HG03108 (cell line): ENCODE measurements around the gene NCBP3.
"Not testable (repeated sequence)": the region's sequence is repeated elsewhere in the genome, so short reads cannot be mapped to it uniquely, and the experiment has no call there.

ENCODE experiments used
- ATAC-seq: cut with Tn5 transposase; IDR thresholded peaks from one replicate; pipeline ENCODE4 v1.9.1; 2021; ENCODE audit warnings: moderate library complexity; ENCODE audit not compliant: unreplicated experiment

Gene NCBP3

DNA sequence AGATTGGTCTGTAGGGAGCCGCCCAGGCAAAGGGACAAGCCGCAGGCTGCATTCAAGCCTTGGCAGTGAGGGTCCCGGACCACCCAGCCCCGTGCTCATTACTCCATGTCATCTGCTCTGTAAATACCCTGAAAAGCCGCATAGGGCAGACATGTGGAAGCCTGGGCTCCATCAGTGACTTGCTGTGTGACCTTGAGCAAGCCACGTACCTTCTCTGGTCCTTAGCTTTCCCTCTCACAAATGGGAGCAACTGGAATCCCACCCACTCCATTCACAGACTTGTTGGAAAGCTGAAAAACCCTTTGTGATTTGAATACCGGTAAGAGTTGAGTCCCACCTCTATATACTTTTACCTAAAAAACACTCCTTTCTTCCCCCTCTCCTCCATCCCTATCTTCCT lies 34.9 kb upstream of the NCBP3 start:
- ATAC-seq, result no peak

GRCh38 chr17:3879591-3880417 lies 33.8 kb upstream of the NCBP3 start:
- ATAC-seq, result no peak

- no peak for ATAC-seq
These were observed 33.1 kb upstream of the NCBP3 start for GRCh38 chr17:3879186-3879585.

- no peak for ATAC-seq
These were observed 31.2 kb upstream of the NCBP3 start for GRCh38 chr17:3877220-3877619.

- no peak for ATAC-seq
These were observed 29.3 kb upstream of the NCBP3 start for GRCh38 chr17:3875317-3875716.

DNA sequence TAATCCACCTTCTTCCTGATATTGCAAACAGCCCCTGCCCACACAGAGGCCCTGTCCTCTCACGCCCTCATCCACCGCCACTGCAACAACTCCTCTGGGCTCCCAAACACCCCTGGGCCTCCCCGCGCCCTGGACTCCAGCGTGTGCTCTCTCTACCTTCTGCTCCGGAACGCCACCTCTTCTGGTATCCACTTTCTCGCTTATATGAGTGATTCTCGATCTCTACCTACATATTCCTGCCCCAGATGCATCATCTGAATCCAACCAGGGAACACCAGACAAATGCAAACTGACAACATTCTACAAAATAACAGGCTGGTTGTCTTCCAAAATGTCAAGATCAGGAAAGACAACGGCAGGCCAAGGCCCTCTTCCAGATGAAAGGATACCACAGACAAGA lies 27.8 kb upstream of the NCBP3 start:
- no peak for ATAC-seq

DNA sequence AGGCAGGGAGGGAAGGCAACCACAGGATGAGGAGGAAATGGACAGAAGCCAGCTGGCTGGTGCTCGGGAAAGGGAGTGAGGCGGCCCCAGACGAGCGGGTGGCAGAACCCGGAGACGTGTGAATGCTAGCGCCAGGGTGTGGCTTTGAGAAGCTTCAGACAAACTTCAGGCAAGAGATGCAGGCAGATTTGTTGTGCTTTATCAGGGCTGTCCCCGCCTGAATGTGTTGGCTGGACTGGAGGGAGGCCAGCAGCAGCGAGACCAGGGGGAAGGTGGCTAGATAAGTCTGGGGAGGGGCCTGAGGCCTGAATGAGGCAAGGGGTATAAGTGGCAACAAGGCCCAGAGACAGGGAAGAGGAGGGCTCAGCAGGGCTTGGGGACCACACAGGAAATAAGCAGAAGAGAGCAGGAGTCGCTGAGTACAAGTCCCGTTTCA lies 24.8 kb upstream of the NCBP3 start:
- ATAC-seq, result no peak

GRCh38 chr17:3867606-3868005 lies 21.6 kb upstream of the NCBP3 start:
- ATAC-seq, result no peak

DNA sequence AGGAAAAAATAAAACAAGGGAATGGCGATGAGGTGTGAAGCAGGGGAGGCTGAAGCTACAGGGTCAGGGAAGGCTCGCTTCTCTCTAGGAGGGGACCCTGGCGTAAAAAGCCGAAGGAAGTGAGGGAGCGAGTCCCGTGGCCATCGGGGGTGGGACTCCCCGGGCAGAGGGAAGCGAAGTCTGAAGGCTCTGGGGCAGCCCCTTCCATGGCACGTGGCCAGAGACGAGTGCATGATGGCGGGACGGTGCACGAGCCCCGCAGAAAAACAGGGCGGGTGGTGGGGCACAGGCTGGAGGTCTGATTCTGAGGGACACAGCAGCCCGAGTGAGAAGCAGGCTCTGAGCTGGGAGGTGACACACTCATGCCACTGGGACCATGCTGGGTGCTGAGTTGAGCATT lies 21.1 kb upstream of the NCBP3 start:
- no peak for ATAC-seq

- ATAC-seq, result no peak
These were observed 20.2 kb upstream of the NCBP3 start for GRCh38 chr17:3866276-3866675.

GRCh38 chr17:3865176-3865575 lies 19.1 kb upstream of the NCBP3 start:
- ATAC-seq, result no peak

DNA sequence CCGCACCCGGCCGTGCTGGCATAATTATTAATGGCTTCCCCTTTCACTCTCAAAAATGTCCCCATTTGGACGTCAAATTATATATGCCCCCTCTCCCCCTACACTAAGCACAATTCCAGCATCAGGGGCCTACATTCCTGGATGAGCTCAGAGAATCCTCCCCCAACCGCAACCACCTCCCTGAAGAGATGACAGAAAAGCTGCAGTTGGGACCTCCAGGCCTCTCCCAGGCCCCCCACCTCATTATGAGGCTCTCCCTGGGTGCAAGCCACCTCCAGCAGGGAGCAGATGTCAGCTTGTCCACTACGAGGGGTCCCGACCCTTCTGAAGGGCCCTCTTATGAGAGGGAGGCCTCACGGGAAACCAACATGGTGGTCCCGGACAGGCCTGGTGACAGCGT lies 18.5 kb upstream of the NCBP3 start:
- no peak for ATAC-seq

- no peak for ATAC-seq
These were observed 16.0 kb upstream of the NCBP3 start for GRCh38 chr17:3861761-3862681.

DNA sequence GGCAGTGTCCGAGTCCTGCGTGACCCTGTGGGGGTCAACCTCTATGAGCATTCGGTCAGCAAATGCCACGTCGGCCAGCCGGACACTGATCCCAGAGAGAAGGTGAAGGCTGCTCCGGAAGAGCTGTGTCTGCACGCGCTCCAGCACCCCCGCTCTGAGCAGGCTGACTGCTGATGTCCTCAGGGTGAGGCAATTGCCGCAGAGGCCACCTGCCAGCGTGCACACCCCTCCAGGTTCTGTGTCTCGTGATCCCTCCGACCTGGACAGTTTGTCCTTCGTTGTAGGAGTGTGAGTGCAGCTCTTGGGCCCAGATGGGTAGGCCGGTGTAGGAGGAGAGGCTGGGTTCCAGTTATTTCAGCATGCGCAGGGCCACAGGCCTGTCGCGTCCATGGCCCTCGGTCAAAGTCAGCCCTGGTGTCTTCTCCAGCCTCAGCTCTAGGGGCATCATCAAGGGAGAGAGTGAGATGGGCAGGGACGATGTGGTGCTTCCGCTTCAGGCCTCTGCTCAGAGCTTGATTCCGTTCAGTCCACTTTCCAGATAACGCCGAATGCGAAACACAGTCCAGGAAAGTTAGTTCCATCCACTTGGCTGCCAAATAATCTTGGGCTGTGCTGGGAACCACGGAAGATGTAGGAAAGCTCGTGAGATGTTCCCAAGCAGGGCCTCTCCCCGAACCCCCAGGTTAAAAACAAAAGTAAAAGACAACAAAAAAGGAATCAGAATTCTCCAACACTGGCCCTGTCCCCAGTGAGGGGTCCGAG lies 15.1 kb upstream of the NCBP3 start:
- no peak for ATAC-seq

DNA sequence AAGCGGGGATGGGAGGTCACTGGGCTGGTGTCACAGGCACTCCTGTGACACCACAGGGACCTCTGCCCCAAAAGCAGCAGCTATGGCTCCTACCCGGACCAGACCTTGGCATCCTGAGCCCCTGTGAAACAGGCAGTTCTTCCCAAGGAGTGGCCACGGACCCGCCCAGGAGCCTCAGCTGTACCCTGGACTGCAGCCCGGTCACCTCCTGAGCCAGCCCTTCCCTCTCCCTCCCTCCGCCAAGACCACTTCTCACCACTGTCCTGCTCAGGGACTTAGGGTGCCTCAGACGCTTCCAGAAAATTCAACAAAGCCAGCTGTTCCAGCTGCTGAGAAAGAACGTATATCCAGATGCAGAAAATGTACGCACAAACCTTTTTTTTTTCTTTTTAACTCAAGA lies 13.9 kb upstream of the NCBP3 start:
- ATAC-seq, result no peak

DNA sequence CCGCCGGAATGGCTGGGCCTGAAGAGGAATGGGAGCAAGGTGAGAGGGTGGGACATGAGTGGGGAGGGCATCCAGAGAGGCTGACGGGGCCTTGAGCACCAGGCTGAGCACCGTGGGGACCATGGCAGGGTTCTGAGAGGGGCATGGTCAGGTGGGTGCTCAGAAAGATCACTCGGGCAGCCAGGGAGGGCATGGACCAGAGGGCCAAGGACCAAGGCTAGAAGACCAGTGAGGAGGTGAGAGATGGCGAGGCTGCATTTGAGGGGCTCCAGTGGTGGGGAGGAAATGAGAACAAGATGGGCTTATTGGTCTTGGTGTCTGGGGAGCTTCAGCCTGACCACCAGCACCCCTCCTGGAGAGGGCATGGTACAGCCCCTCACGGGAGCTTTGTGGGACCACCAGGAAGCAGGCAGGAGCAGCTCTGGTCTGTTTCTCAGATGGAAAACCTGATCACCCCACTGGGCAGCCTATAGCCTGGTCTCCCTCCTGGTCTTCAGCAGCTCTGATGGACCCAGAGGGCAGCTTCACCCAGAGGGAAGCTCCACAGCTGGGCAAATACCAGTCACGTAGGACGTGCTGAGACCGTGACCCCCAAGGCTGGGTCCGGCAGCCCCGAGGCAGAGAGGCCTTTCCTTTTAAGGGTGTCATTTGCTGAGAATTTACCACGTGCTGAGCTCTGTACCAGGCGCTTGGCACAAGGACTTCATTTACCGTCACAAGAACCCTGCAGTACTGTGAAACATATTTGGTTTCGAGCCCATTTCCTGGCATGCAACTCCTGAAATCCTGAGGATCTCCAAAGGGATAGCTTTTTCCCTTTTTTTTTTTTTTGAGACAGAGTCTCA lies 11.4 kb upstream of the NCBP3 start:
- ATAC-seq, result no peak

GRCh38 chr17:3854204-3854603 lies 8.2 kb upstream of the NCBP3 start:
- ATAC-seq, result not testable (repeated sequence)

- ATAC-seq, result no peak
These were observed 6.5 kb upstream of the NCBP3 start for GRCh38 chr17:3852561-3852960.

GRCh38 chr17:3851461-3852100 lies 5.5 kb upstream of the NCBP3 start:
- no peak for ATAC-seq
